ENCODE data around the gene KBTBD6. TPM values are rescaled to one million over a fixed set of nuclear protein-coding genes. Genes with fewer than 3 reads are reported as not detected.

The KBTBD6 gene
- total and polyA plus RNA-seq, 4 donors: 2.1 to 5.1 (median 3.8) TPM

DNA sequence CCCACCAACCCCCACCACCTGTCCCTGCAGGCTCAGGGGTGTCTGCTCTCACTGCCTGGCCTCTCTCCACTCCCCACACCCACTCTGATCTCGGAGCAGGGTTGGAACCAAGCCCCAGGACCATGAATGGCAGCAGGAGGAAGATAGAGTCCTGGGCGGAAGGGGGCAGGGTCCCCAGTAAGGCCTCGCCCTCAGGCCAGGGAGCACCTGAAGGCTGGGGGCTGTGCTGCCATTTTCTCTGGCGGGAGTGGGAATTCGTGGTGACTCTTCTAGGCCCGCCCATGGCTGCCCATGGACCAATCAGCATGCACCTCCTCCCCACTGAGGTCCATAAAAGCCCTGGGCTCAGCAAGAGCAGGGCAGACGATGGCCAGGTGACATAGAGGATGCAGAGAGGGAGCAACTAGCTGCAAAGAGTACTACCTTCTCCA lies 25.0 kb downstream of the KBTBD6 start:
- Histone ChIP-seq H3K4me1 (ENCODE audit: control insufficient read depth in 4 of 4, insufficient read depth in 4 of 4, low read length in 3 of 4) (no peaks in the 10 kb centered on the region), H3K27me3 (ENCODE audit: control insufficient read depth in 4 of 4, insufficient read depth in 4 of 4, low read length in 3 of 4) (no peaks in the 10 kb centered on the region), H3K27ac (ENCODE audit: low read depth in 1 of 2, low read length in 2 of 2) (no peak overlapping the region), H3K4me3 (ENCODE audit: low read depth in 1 of 3, low read length in 3 of 3) (no peak overlapping the region), H3K9me3 (ENCODE audit: control insufficient read depth in 4 of 4, low read length in 3 of 4) (no peaks in the 10 kb centered on the region), H3K36me3 (ENCODE audit: control insufficient read depth in 4 of 4, insufficient read depth in 3 of 4, low read depth in 1 of 4, low read length in 3 of 4) (no peaks in the 10 kb centered on the region), H3K9ac (ENCODE audit: low read depth in 1 of 2, low read length in 2 of 2) (no peak overlapping the region)
- TF ChIP-seq NR2F2 (IDR thresholded peaks at IDR 0.05) (no peak), YY1 (IDR thresholded peaks at IDR 0.05) (no peak), EGR1 (IDR thresholded peaks at IDR 0.05; ENCODE audit: low read depth in 2 of 2) (no peak), GABPA (IDR thresholded peaks at IDR 0.05 in 1 of 2, conservative IDR thresholded peaks at IDR 0.05 in 1 of 2) (no peak), TAF1 (conservative IDR thresholded peaks at IDR 0.05) (no peak), JUND (IDR thresholded peaks at IDR 0.05) (no peak), SP1 (IDR thresholded peaks at IDR 0.05) (no peak), HNF4A (conservative IDR thresholded peaks at IDR 0.05) (no peak), FOXA1 (IDR thresholded peaks at IDR 0.05) (no peak), HNF4G (IDR thresholded peaks at IDR 0.05) (no peak), RAD21 (IDR thresholded peaks at IDR 0.05) (no peak), FOXA2 (IDR thresholded peaks at IDR 0.05) (no peak), RXRA (IDR thresholded peaks at IDR 0.05) (no peak)
- TF ChIP-seq, protein P1, sequence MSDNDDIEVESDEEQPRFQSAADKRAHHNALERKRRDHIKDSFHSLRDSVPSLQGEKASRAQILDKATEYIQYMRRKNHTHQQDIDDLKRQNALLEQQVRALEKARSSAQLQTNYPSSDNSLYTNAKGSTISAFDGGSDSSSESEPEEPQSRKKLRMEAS (IDR thresholded peaks at IDR 0.05): no peak
- TF ChIP-seq, protein P2, sequence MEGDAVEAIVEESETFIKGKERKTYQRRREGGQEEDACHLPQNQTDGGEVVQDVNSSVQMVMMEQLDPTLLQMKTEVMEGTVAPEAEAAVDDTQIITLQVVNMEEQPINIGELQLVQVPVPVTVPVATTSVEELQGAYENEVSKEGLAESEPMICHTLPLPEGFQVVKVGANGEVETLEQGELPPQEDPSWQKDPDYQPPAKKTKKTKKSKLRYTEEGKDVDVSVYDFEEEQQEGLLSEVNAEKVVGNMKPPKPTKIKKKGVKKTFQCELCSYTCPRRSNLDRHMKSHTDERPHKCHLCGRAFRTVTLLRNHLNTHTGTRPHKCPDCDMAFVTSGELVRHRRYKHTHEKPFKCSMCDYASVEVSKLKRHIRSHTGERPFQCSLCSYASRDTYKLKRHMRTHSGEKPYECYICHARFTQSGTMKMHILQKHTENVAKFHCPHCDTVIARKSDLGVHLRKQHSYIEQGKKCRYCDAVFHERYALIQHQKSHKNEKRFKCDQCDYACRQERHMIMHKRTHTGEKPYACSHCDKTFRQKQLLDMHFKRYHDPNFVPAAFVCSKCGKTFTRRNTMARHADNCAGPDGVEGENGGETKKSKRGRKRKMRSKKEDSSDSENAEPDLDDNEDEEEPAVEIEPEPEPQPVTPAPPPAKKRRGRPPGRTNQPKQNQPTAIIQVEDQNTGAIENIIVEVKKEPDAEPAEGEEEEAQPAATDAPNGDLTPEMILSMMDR (IDR thresholded peaks at IDR 0.05; ENCODE audit: low read depth, low read length, missing input control): no peak
- TF ChIP-seq, protein P3, sequence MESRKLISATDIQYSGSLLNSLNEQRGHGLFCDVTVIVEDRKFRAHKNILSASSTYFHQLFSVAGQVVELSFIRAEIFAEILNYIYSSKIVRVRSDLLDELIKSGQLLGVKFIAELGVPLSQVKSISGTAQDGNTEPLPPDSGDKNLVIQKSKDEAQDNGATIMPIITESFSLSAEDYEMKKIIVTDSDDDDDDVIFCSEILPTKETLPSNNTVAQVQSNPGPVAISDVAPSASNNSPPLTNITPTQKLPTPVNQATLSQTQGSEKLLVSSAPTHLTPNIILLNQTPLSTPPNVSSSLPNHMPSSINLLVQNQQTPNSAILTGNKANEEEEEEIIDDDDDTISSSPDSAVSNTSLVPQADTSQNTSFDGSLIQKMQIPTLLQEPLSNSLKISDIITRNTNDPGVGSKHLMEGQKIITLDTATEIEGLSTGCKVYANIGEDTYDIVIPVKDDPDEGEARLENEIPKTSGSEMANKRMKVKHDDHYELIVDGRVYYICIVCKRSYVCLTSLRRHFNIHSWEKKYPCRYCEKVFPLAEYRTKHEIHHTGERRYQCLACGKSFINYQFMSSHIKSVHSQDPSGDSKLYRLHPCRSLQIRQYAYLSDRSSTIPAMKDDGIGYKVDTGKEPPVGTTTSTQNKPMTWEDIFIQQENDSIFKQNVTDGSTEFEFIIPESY (IDR thresholded peaks at IDR 0.05): no peak
- TF ChIP-seq, protein P4, sequence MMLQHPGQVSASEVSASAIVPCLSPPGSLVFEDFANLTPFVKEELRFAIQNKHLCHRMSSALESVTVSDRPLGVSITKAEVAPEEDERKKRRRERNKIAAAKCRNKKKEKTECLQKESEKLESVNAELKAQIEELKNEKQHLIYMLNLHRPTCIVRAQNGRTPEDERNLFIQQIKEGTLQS (IDR thresholded peaks at IDR 0.05): no peak
- TF ChIP-seq, protein P5, sequence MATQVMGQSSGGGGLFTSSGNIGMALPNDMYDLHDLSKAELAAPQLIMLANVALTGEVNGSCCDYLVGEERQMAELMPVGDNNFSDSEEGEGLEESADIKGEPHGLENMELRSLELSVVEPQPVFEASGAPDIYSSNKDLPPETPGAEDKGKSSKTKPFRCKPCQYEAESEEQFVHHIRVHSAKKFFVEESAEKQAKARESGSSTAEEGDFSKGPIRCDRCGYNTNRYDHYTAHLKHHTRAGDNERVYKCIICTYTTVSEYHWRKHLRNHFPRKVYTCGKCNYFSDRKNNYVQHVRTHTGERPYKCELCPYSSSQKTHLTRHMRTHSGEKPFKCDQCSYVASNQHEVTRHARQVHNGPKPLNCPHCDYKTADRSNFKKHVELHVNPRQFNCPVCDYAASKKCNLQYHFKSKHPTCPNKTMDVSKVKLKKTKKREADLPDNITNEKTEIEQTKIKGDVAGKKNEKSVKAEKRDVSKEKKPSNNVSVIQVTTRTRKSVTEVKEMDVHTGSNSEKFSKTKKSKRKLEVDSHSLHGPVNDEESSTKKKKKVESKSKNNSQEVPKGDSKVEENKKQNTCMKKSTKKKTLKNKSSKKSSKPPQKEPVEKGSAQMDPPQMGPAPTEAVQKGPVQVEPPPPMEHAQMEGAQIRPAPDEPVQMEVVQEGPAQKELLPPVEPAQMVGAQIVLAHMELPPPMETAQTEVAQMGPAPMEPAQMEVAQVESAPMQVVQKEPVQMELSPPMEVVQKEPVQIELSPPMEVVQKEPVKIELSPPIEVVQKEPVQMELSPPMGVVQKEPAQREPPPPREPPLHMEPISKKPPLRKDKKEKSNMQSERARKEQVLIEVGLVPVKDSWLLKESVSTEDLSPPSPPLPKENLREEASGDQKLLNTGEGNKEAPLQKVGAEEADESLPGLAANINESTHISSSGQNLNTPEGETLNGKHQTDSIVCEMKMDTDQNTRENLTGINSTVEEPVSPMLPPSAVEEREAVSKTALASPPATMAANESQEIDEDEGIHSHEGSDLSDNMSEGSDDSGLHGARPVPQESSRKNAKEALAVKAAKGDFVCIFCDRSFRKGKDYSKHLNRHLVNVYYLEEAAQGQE (IDR thresholded peaks at IDR 0.05): no peak
- no peak for DNase-seq (ENCODE audit: low spot score)
- 90% methylated on average over 7 of the region's 7 CpGs for WGBS
